Fibroblast of lung (primary cell): ENCODE results near the gene ZNF143. TPM values are rescaled to one million over a fixed set of nuclear protein-coding genes. Genes with fewer than 3 reads are reported as not detected.

Experiments
- DNase-seq, 2 donors: peaks; one replicate each; pipeline versions ENCODE4 v3.0.0 to v3.0.0-alpha.2; 2010; ENCODE audit warnings: low read depth in 2 of 2
- H2AFZ ChIP-seq: 2 replicates; pipeline ENCODE4 v1.5.1; 2012; ENCODE audit warnings: low read length, control low read depth, inconsistent platforms
- H3K27ac ChIP-seq: 2 replicates; pipeline ENCODE4 v1.5.1; 2011; ENCODE audit warnings: low read length, control low read depth; ENCODE audit not compliant: insufficient read depth
- H3K27me3 ChIP-seq: 2 replicates; pipeline ENCODE4 v1.5.1; 2011; ENCODE audit warnings: mild to moderate bottlenecking, low read length; ENCODE audit not compliant: control insufficient read depth, insufficient read depth
- H3K36me3 ChIP-seq: 2 replicates; pipeline ENCODE4 v1.5.1; 2011; ENCODE audit warnings: low read length; ENCODE audit not compliant: control insufficient read depth, insufficient read depth
- H3K4me1 ChIP-seq: 2 replicates; pipeline ENCODE4 v1.5.1; 2011; ENCODE audit warnings: low read length; ENCODE audit not compliant: control insufficient read depth, insufficient read depth; ENCODE audit errors: extremely low read depth
- H3K4me2 ChIP-seq: 2 replicates; pipeline ENCODE4 v1.5.1; 2011; ENCODE audit warnings: low read length, control low read depth; ENCODE audit not compliant: insufficient read depth; ENCODE audit errors: extremely low read depth
- H3K4me3 ChIP-seq, 4 experiments: fragments of 200-600 bp in 1 of 4; sonication (generic) in 1 of 4; replicated peaks in 1 of 4; 2 replicates each; pipeline ENCODE4 v1.5.1; 2011 to 2016; ENCODE audit warnings: low read length in 4 of 4, low read depth in 3 of 4, mild to moderate bottlenecking in 3 of 4, control low read depth in 2 of 4, inconsistent platforms in 1 of 4, mixed read lengths in 1 of 4; ENCODE audit not compliant: insufficient read depth in 1 of 4; ENCODE audit errors: control extremely low read depth in 1 of 4
- H3K79me2 ChIP-seq: 2 replicates; pipeline ENCODE4 v1.5.1; 2012; ENCODE audit warnings: mild to moderate bottlenecking, low read length, inconsistent platforms; ENCODE audit not compliant: control insufficient read depth, insufficient read depth
- H3K9ac ChIP-seq: 2 replicates; pipeline ENCODE4 v1.5.1; 2011; ENCODE audit warnings: mild to moderate bottlenecking, low read length, control low read depth; ENCODE audit not compliant: insufficient read depth
- H3K9me3 ChIP-seq: 2 replicates; pipeline ENCODE4 v1.5.1; 2012; ENCODE audit warnings: low read depth, low read length; ENCODE audit not compliant: control insufficient read depth, insufficient read depth
- H4K20me1 ChIP-seq: 2 replicates; pipeline ENCODE4 v1.5.1; 2011; ENCODE audit warnings: low read length; ENCODE audit not compliant: control insufficient read depth, insufficient read depth; ENCODE audit errors: extremely low read depth
- CTCF ChIP-seq, 2 donors: IDR thresholded peaks in 1 of 2; conservative IDR thresholded peaks in 1 of 2; 1 replicate in 1 of 2; 2 replicates in 1 of 2; pipeline ENCODE4 v1.5.1; 2011 to 2012; ENCODE audit warnings: low read length in 2 of 2, control low read depth in 1 of 2, inconsistent platforms in 1 of 2, low read depth in 1 of 2, mild to moderate bottlenecking in 1 of 2
- EZH2 ChIP-seq: IDR thresholded peaks from 2 replicates; pipeline ENCODE4 v1.5.1; 2012; ENCODE audit warnings: low read length, control low read depth, mild to moderate bottlenecking; ENCODE audit errors: missing control alignments
- polyA plus RNA-seq, 2 donors: library from polyadenylated mRNA; depleted of rRNA in 1 of 2; stranded (reverse) in 1 of 2; unstranded in 1 of 2; fragments of >200 nt; gene quantifications; 2 replicates each; pipeline ENCODE4 v1.2.1, GENCODE V29; 2011 to 2012; ENCODE audit warnings: missing spikeins in 1 of 2
- total RNA-seq: library from RNA; depleted of rRNA; stranded (reverse); fragments of >200 nt; gene quantifications from 2 replicates; pipeline ENCODE4 v1.2.1, GENCODE V29; 2014

ZNF143 gene
- total and polyA plus RNA-seq, 2 donors (not counting 1 experiment from before 2014, with no cell fraction given): 22.6 to 36.2 TPM

DNA sequence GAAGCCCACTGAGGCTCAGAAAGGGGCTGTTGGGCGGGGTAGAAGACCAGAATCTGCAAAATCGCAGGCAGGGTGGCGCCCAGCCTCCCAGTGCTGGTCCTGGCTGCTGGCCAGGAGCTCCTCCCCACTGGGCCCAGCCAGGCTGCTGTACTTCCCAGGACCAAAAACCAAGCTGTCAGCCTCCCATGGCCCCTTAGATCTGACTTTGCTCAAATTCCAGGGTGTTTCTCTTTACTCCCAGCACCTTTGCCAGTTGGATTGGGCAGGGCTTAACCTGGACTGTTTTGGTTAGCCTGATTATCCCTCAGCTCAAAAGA lies 68.5 kb downstream of the ZNF143 start:
- H3K36me3 ChIP-seq: no peaks in the 10 kb centered on the region
- no peak overlapping the region for H3K4me3 ChIP-seq
- H3K79me2 ChIP-seq: no peaks in the 10 kb centered on the region
- TF ChIP-seq CTCF (conservative IDR thresholded peaks at IDR 0.05 in 1 of 2, IDR thresholded peaks at IDR 0.05 in 1 of 2; ENCODE audit: low read depth in 1 of 2, low read length in 2 of 2) (no peak), EZH2 (no peak)
- H3K27ac ChIP-seq: no peak overlapping the region
- peaks cover 13% of the 10 kb centered on the region for H3K4me1 ChIP-seq
- no peak overlapping the region for H3K4me2 ChIP-seq
- H4K20me1 ChIP-seq: no peaks in the 10 kb centered on the region
- no peaks in the 10 kb centered on the region for H3K9me3 ChIP-seq
- H3K27me3 ChIP-seq: no peaks in the 10 kb centered on the region
- peak; percentile 12 to 37 for DNase-seq
- no peak overlapping the region for H3K9ac ChIP-seq
- no peak overlapping the region for H2AFZ ChIP-seq

- no peaks in the 10 kb centered on the region for H3K36me3 ChIP-seq
- DNase-seq: no peak
- no peaks in the 10 kb centered on the region for H4K20me1 ChIP-seq
- no peak for TF ChIP-seq EZH2
- H3K9me3 ChIP-seq: no peaks in the 10 kb centered on the region
- H3K27me3 ChIP-seq: no peaks in the 10 kb centered on the region
- no peak overlapping the region for H3K4me2 ChIP-seq
- H3K4me3 ChIP-seq: no peak overlapping the region
- no peaks in the 10 kb centered on the region for H3K79me2 ChIP-seq
- no peak overlapping the region for H3K27ac ChIP-seq
- no peak overlapping the region for H2AFZ ChIP-seq
- no peak overlapping the region for H3K9ac ChIP-seq
- peaks cover 13% of the 10 kb centered on the region for H3K4me1 ChIP-seq
Measured at GRCh38 chr11:9530020-9530621, 69.3 kb downstream of the ZNF143 start.

GRCh38 chr11:9530901-9531625 lies 70.3 kb downstream of the ZNF143 start:
- Histone ChIP-seq H3K4me3 (no peak overlapping the region), H3K9ac (no peak overlapping the region), H3K79me2 (no peaks in the 10 kb centered on the region), H3K9me3 (no peaks in the 10 kb centered on the region), H3K27me3 (no peaks in the 10 kb centered on the region), H3K4me1 (peaks cover 13% of the 10 kb centered on the region), H3K36me3 (no peaks in the 10 kb centered on the region), H4K20me1 (no peaks in the 10 kb centered on the region), H2AFZ (no peak overlapping the region), H3K4me2 (no peak overlapping the region), H3K27ac (no peak overlapping the region)
- DNase-seq: no peak
- TF ChIP-seq EZH2: no peak
- TF ChIP-seq CTCF (conservative IDR thresholded peaks at IDR 0.05 in 1 of 2, IDR thresholded peaks at IDR 0.05 in 1 of 2; ENCODE audit: low read depth in 1 of 2, low read length in 2 of 2): no peak
